Stimulated activated naive CD8-positive, alpha-beta T cell treated with anti-CD3 and anti-CD28 coated beads, Interleukin-15, amount 100 ng/mL, for 72 hours (primary cell): ENCODE data around the gene PSTPIP1.
A peak's percentile ranks its signal among the peaks of the same experiment; 100 is the strongest.
"Not testable (repeated sequence)": the region's sequence is repeated elsewhere in the genome, so short reads cannot be mapped to it uniquely, and the experiment has no call there.

Experiments
- ATAC-seq: fragments of 150-1000 bp; cut with Tn5 transposase; 2 replicates; pipeline ENCODE4 v1.10.0; 2021; ENCODE audit warnings: mild to moderate bottlenecking, moderate library complexity
- DNase-seq, 2 donors: peaks; one replicate each; pipeline ENCODE4 v3.0.0; 2021 to 2022
- H3K27ac Mint-ChIP-seq, 2 donors: one replicate each; pipeline ENCODE4 v1.8.0; 2022; ENCODE audit warnings: mild to moderate bottlenecking in 2 of 2, mixed read lengths in 2 of 2, moderate library complexity in 2 of 2
- H3K27me3 Mint-ChIP-seq: one replicate; pipeline ENCODE4 v1.8.0; 2022; ENCODE audit warnings: mixed read lengths
- H3K4me1 Mint-ChIP-seq: one replicate; pipeline ENCODE4 v1.8.0; 2022; ENCODE audit warnings: mild to moderate bottlenecking, mixed read lengths
- H3K4me3 Mint-ChIP-seq, 2 donors: one replicate each; pipeline ENCODE4 v1.8.0; 2022; ENCODE audit warnings: mild to moderate bottlenecking in 2 of 2, mixed read lengths in 2 of 2, moderate library complexity in 1 of 2
- H3K9me3 Mint-ChIP-seq, 2 donors: one replicate each; pipeline ENCODE4 v1.8.0; 2022; ENCODE audit warnings: mixed read lengths in 2 of 2

Gene PSTPIP1

GRCh38 chr15:76994971-76995945 is at the start of gene PSTPIP1:
PSTPIP1 (plus strand) TSS chr15:76995126; CDS start chr15:76995574, 448 bp downstream.
- no peaks in the 10 kb centered on the region for H3K9me3 Mint-ChIP-seq
- ATAC-seq = peak; percentile 80
- no peaks in the 10 kb centered on the region for H3K27me3 Mint-ChIP-seq
- peak; percentile 69 to 78 for DNase-seq
- peaks cover 74% of the 10 kb centered on the region for H3K4me1 Mint-ChIP-seq
- peak within 1 kb of the TSS; percentile 99 for H3K4me3 Mint-ChIP-seq
- H3K27ac Mint-ChIP-seq = peak within 1 kb of the TSS; percentile 98

GRCh38 chr15:76945494-76946093 is 49.3 kb upstream of the PSTPIP1 start:
- Mint-ChIP-seq H3K9me3 (no peaks in the 10 kb centered on the region), H3K27ac (peak overlapping the region in 1 of 2 donors; percentile 84), H3K4me3 (no peak overlapping the region), H3K4me1 (peaks cover 6% of the 10 kb centered on the region), H3K27me3 (no peaks in the 10 kb centered on the region)
- ATAC-seq (no peak), DNase-seq (no peak)

- no peak for ATAC-seq
- H3K4me3 Mint-ChIP-seq = no peak overlapping the region
- peak overlapping the region in 1 of 2 donors; percentile 14 for H3K27ac Mint-ChIP-seq
- H3K4me1 Mint-ChIP-seq = peaks cover 12% of the 10 kb centered on the region
- no peaks in the 10 kb centered on the region for H3K27me3 Mint-ChIP-seq
- H3K9me3 Mint-ChIP-seq = no peaks in the 10 kb centered on the region
- no peak for DNase-seq
Measured at GRCh38 chr15:76947454-76947853, 47.5 kb upstream of the PSTPIP1 start.

GRCh38 chr15:76951220-76951619 is 43.7 kb upstream of the PSTPIP1 start:
- Mint-ChIP-seq H3K4me1 (peaks cover 6% of the 10 kb centered on the region), H3K9me3 (no peaks in the 10 kb centered on the region), H3K27me3 (no peaks in the 10 kb centered on the region), H3K4me3 (no peak overlapping the region), H3K27ac (no peak overlapping the region)
- DNase-seq (no peak), ATAC-seq (no peak)

GRCh38 chr15:76953913-76954312 is 41.0 kb upstream of the PSTPIP1 start:
- ATAC-seq = no peak
- no peaks in the 10 kb centered on the region for H3K9me3 Mint-ChIP-seq
- H3K27ac Mint-ChIP-seq = no peak overlapping the region
- H3K4me3 Mint-ChIP-seq = no peak overlapping the region
- peaks cover 6% of the 10 kb centered on the region for H3K4me1 Mint-ChIP-seq
- no peak for DNase-seq
- no peaks in the 10 kb centered on the region for H3K27me3 Mint-ChIP-seq

GRCh38 chr15:76954744-76955143 is 40.2 kb upstream of the PSTPIP1 start:
- Mint-ChIP-seq H3K9me3 (no peaks in the 10 kb centered on the region), H3K27me3 (no peaks in the 10 kb centered on the region), H3K27ac (no peak overlapping the region), H3K4me1 (peaks cover 6% of the 10 kb centered on the region), H3K4me3 (no peak overlapping the region)
- ATAC-seq = no peak
- DNase-seq = no peak

- ATAC-seq (no peak), DNase-seq (no peak)
- Mint-ChIP-seq H3K27me3 (peaks cover 17% of the 10 kb centered on the region), H3K27ac (no peak overlapping the region), H3K4me1 (no peaks in the 10 kb centered on the region), H3K9me3 (no peaks in the 10 kb centered on the region), H3K4me3 (no peak overlapping the region)
Measured at GRCh38 chr15:76961268-76962011, 33.5 kb upstream of the PSTPIP1 start.

GRCh38 chr15:76962337-76963013 is 32.5 kb upstream of the PSTPIP1 start:
- no peak overlapping the region for H3K27ac Mint-ChIP-seq
- ATAC-seq = no peak
- no peak overlapping the region for H3K4me3 Mint-ChIP-seq

GRCh38 chr15:76963596-76963995 is 31.3 kb upstream of the PSTPIP1 start:
- Mint-ChIP-seq H3K27me3 (peaks cover 17% of the 10 kb centered on the region), H3K4me3 (no peak overlapping the region), H3K9me3 (no peaks in the 10 kb centered on the region), H3K27ac (no peak overlapping the region), H3K4me1 (no peaks in the 10 kb centered on the region)
- ATAC-seq (no peak), DNase-seq (no peak)

More at GRCh38 chr15:76962337-76963013, 32.5 kb upstream of the PSTPIP1 start:
- Mint-ChIP-seq H3K4me1 (no peaks in the 10 kb centered on the region), H3K27me3 (peaks cover 17% of the 10 kb centered on the region), H3K9me3 (no peaks in the 10 kb centered on the region)
- no peak for DNase-seq

GRCh38 chr15:76964157-76964556 is 30.8 kb upstream of the PSTPIP1 start:
- DNase-seq = no peak
- ATAC-seq = no peak
- Mint-ChIP-seq H3K4me3 (no peak overlapping the region), H3K27ac (no peak overlapping the region), H3K4me1 (no peaks in the 10 kb centered on the region), H3K27me3 (peaks cover 17% of the 10 kb centered on the region), H3K9me3 (no peaks in the 10 kb centered on the region)

- DNase-seq, H3K9me3 Mint-ChIP-seq, ATAC-seq, H3K4me3 Mint-ChIP-seq, H3K27ac Mint-ChIP-seq, H3K4me1 Mint-ChIP-seq: not testable (repeated sequence)
- peaks cover 17% of the 10 kb centered on the region for H3K27me3 Mint-ChIP-seq
Measured at GRCh38 chr15:76966051-76966450, 28.9 kb upstream of the PSTPIP1 start.

GRCh38 chr15:76967067-76967466 is 27.9 kb upstream of the PSTPIP1 start:
- ATAC-seq = no peak

GRCh38 chr15:76968306-76968705 is 26.6 kb upstream of the PSTPIP1 start:
- DNase-seq = no peak
- peaks cover 2% of the 10 kb centered on the region for H3K4me1 Mint-ChIP-seq
- H3K9me3 Mint-ChIP-seq = no peaks in the 10 kb centered on the region
- H3K27me3 Mint-ChIP-seq = peaks cover 17% of the 10 kb centered on the region
- no peak overlapping the region for H3K27ac Mint-ChIP-seq
- no peak overlapping the region for H3K4me3 Mint-ChIP-seq
- ATAC-seq = no peak

More at GRCh38 chr15:76967067-76967466, 27.9 kb upstream of the PSTPIP1 start:
- DNase-seq = no peak
- Mint-ChIP-seq H3K4me1 (no peaks in the 10 kb centered on the region), H3K4me3 (no peak overlapping the region), H3K9me3 (no peaks in the 10 kb centered on the region), H3K27ac (no peak overlapping the region), H3K27me3 (peaks cover 17% of the 10 kb centered on the region)

GRCh38 chr15:76972389-76973361 is 22.3 kb upstream of the PSTPIP1 start:
- Mint-ChIP-seq H3K9me3 (no peaks in the 10 kb centered on the region), H3K4me1 (peaks cover 37% of the 10 kb centered on the region), H3K27me3 (no peaks in the 10 kb centered on the region), H3K4me3 (no peak overlapping the region), H3K27ac (no peak overlapping the region)
- DNase-seq (no peak), ATAC-seq (peak; percentile 29)
